ENCODE data around the gene ACAA1. TPM values are rescaled to one million over a fixed set of nuclear protein-coding genes. Genes with fewer than 3 reads are reported as not detected.

The ACAA1 gene
- total RNA-seq, 1 donor from 2014 or later, result 55.0 TPM

Other genes with a start within 250 kb of the ACAA1 start
- gene VILL, start 146.3 kb downstream of the ACAA1 start, total RNA-seq, result 4.0 and 4.5 TPM in 2 replicates
- gene PLCD1, start 107.5 kb downstream of the ACAA1 start, total RNA-seq, result 20.5 and 28.1 TPM in 2 replicates
- 0.20 TPM in 1 of 2 replicates, not detected in the other for gene DLEC1, start 97.9 kb downstream of the ACAA1 start, total RNA-seq
- 22.7 and 28.7 TPM in 2 replicates for gene MYD88, start 1.5 kb upstream of the ACAA1 start, total RNA-seq
- gene OXSR1, start 28.4 kb upstream of the ACAA1 start, total RNA-seq, result 66.0 and 73.8 TPM in 2 replicates
- gene SLC22A13, start 128.7 kb upstream of the ACAA1 start, total RNA-seq, result 0.25 TPM in 1 of 2 replicates, not detected in the other
- 0.45 TPM in 1 of 2 replicates, not detected in the other for gene SLC22A14, start 145.2 kb upstream of the ACAA1 start, total RNA-seq
- gene XYLB, start 209.7 kb upstream of the ACAA1 start, total RNA-seq, result 1.0 TPM in 2 replicates

Data from renal cortical epithelial cell (primary cell).